ENCODE data around the gene THSD8.

THSD8 gene

GRCh38 chr19:12778017-12778904 is 23.6 kb upstream of the THSD8 start:
- peaks cover 6% of the 10 kb centered on the region; the same call in 1 of the 2 replicates for H3K4me1 ChIP-seq (ENCODE audit: control insufficient read depth, insufficient read depth, low read length)
- CTCF ChIA-PET, result interaction anchor here (0.6 to 11.4 kb wide), 17 partner anchors 10 to 243 kb away, joined by 3 to 234 read pairs (median 4); partner anchors contain the start of genes GET3, JUNB, PRDX2 and THSD8
- no peaks in the 10 kb centered on the region for H3K9me3 ChIP-seq (ENCODE audit: control insufficient read depth, insufficient read depth, low read depth, low read length)
- H3K4me3 ChIP-seq (ENCODE audit: low read depth, low read length), result peak overlapping the region; percentile 39
- H3K36me3 ChIP-seq (ENCODE audit: control insufficient read depth in 2 of 2, insufficient read depth in 1 of 2, low read length in 2 of 2), result no peaks in the 10 kb centered on the region
- POLR2A ChIA-PET, result interaction anchor here (0.8 to 3.3 kb wide), 4 partner anchors 14 to 21 kb away, joined by 3 to 42 read pairs (median 8); partner anchors contain the start of gene JUNB
- H3K27ac ChIP-seq (ENCODE audit: extremely low read depth, low read depth, low read length), result peak overlapping the region; percentile 12; the same call in 1 of the 2 replicates
- TF ChIP-seq, protein P1, sequence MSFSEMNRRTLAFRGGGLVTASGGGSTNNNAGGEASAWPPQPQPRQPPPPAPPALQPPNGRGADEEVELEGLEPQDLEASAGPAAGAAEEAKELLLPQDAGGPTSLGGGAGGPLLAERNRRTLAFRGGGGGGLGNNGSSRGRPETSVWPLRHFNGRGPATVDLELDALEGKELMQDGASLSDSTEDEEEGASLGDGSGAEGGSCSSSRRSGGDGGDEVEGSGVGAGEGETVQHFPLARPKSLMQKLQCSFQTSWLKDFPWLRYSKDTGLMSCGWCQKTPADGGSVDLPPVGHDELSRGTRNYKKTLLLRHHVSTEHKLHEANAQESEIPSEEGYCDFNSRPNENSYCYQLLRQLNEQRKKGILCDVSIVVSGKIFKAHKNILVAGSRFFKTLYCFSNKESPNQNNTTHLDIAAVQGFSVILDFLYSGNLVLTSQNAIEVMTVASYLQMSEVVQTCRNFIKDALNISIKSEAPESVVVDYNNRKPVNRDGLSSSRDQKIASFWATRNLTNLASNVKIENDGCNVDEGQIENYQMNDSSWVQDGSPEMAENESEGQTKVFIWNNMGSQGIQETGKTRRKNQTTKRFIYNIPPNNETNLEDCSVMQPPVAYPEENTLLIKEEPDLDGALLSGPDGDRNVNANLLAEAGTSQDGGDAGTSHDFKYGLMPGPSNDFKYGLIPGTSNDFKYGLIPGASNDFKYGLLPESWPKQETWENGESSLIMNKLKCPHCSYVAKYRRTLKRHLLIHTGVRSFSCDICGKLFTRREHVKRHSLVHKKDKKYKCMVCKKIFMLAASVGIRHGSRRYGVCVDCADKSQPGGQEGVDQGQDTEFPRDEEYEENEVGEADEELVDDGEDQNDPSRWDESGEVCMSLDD (tag by site-specific recombination; IDR thresholded peaks at IDR 0.05), result 0 out of 2 replicates have a peak, but pooled peaks have one; percentile 35
- TF ChIP-seq, protein P2, sequence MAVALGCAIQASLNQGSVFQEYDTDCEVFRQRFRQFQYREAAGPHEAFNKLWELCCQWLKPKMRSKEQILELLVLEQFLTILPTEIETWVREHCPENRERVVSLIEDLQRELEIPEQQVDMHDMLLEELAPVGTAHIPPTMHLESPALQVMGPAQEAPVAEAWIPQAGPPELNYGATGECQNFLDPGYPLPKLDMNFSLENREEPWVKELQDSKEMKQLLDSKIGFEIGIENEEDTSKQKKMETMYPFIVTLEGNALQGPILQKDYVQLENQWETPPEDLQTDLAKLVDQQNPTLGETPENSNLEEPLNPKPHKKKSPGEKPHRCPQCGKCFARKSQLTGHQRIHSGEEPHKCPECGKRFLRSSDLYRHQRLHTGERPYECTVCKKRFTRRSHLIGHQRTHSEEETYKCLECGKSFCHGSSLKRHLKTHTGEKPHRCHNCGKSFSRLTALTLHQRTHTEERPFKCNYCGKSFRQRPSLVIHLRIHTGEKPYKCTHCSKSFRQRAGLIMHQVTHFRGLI (tag by site-specific recombination; IDR thresholded peaks at IDR 0.05), result no peak
- TF ChIP-seq, protein P3, sequence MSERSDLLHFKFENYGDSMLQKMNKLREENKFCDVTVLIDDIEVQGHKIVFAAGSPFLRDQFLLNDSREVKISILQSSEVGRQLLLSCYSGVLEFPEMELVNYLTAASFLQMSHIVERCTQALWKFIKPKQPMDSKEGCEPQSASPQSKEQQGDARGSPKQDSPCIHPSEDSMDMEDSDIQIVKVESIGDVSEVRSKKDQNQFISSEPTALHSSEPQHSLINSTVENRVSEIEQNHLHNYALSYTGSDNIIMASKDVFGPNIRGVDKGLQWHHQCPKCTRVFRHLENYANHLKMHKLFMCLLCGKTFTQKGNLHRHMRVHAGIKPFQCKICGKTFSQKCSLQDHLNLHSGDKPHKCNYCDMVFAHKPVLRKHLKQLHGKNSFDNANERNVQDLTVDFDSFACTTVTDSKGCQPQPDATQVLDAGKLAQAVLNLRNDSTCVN (tag by site-specific recombination; optimal IDR thresholded peaks at IDR 0.05), result peak; percentile 23
- TF ChIP-seq SP3 (tag by site-specific recombination; IDR thresholded peaks at IDR 0.05), result peak; percentile 75
- TF ChIP-seq SP7 (tag by site-specific recombination; IDR thresholded peaks at IDR 0.05), result peak; percentile 83; the same call in 1 of the 2 replicates
- peak; percentile 64 for TF ChIP-seq ZNF76 (tag by site-specific recombination; IDR thresholded peaks at IDR 0.05; ENCODE audit: borderline replicate concordance, low read depth)
- no peak for TF ChIP-seq ZNF544 (tag by site-specific recombination; IDR thresholded peaks at IDR 0.05)
- no peak for TF ChIP-seq ZNF302 (tag by site-specific recombination; IDR thresholded peaks at IDR 0.05; ENCODE audit: low read depth)
- TF ChIP-seq OSR2 (tag by site-specific recombination; IDR thresholded peaks at IDR 0.05), result peak; percentile 62
- TF ChIP-seq ZFHX2 (tag by site-specific recombination; conservative IDR thresholded peaks at IDR 0.05), result peak; percentile 60
- TF ChIP-seq KLF1 (tag by site-specific recombination; IDR thresholded peaks at IDR 0.05), result peak; percentile 48; the same call in 1 of the 2 replicates
- TF ChIP-seq IKZF3 (tag by site-specific recombination; IDR thresholded peaks at IDR 0.05), result peak; percentile 78
- TF ChIP-seq ZNF341 (tag by site-specific recombination; IDR thresholded peaks at IDR 0.05; ENCODE audit: low read depth), result peak; percentile 96
- no peak for TF ChIP-seq ZNF311 (tag by site-specific recombination; IDR thresholded peaks at IDR 0.05; ENCODE audit: borderline replicate concordance)
- TF ChIP-seq ZBTB48 (tag by site-specific recombination; IDR thresholded peaks at IDR 0.05), result peak; percentile 63; the same call in 1 of the 2 replicates
- TF ChIP-seq ZNF621 (tag by site-specific recombination; IDR thresholded peaks at IDR 0.05), result no peak
- peak; percentile 21; the same call in 1 of the 2 replicates for TF ChIP-seq ZNF335 (tag by site-specific recombination; conservative IDR thresholded peaks at IDR 0.05)
- TF ChIP-seq, protein P4, sequence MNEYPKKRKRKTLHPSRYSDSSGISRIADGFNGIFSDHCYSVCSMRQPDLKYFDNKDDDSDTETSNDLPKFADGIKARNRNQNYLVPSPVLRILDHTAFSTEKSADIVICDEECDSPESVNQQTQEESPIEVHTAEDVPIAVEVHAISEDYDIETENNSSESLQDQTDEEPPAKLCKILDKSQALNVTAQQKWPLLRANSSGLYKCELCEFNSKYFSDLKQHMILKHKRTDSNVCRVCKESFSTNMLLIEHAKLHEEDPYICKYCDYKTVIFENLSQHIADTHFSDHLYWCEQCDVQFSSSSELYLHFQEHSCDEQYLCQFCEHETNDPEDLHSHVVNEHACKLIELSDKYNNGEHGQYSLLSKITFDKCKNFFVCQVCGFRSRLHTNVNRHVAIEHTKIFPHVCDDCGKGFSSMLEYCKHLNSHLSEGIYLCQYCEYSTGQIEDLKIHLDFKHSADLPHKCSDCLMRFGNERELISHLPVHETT (tag by site-specific recombination; IDR thresholded peaks at IDR 0.05), result 0 out of 2 replicates have a peak, but pooled peaks have one; percentile 12
- TF ChIP-seq, protein P5, sequence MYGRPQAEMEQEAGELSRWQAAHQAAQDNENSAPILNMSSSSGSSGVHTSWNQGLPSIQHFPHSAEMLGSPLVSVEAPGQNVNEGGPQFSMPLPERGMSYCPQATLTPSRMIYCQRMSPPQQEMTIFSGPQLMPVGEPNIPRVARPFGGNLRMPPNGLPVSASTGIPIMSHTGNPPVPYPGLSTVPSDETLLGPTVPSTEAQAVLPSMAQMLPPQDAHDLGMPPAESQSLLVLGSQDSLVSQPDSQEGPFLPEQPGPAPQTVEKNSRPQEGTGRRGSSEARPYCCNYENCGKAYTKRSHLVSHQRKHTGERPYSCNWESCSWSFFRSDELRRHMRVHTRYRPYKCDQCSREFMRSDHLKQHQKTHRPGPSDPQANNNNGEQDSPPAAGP (tag by site-specific recombination; IDR thresholded peaks at IDR 0.05), result peak; percentile 18; the same call in 1 of the 2 replicates
- peak; percentile 77 for TF ChIP-seq SP2 (tag by site-specific recombination; IDR thresholded peaks at IDR 0.05)
- TF ChIP-seq ZBTB11 (tag by site-specific recombination; conservative IDR thresholded peaks at IDR 0.05; ENCODE audit: low read depth), result peak; percentile 75
- TF ChIP-seq ZNF600 (tag by site-specific recombination; IDR thresholded peaks at IDR 0.05), result peak; percentile 58
